Measurements from ENCODE around the gene NR1I3. TPM values are rescaled to one million over a fixed set of nuclear protein-coding genes. Genes with fewer than 3 reads are reported as not detected.

The NR1I3 gene
- polyA plus RNA-seq, 1 of the 3 experiments (the other 2 are of a cell fraction) = not detected

- TF ChIP-seq REST (IDR thresholded peaks at IDR 0.05; ENCODE audit: low read depth, low read length) (no peak), MXI1 (IDR thresholded peaks at IDR 0.05; ENCODE audit: low read depth, low read length) (no peak), RAD21 (IDR thresholded peaks at IDR 0.05; ENCODE audit: low read length) (no peak)
Observed at GRCh38 chr1:161259765-161260164, 21.8 kb upstream of the NR1I3 start (continued).

- Histone ChIP-seq H3K36me3 (replicated peaks in 1 of 2; ENCODE audit: control insufficient read depth in 1 of 2, insufficient read depth in 2 of 2, low read length in 1 of 2) (no peaks in the 10 kb centered on the region), H3K27me3 (ENCODE audit: insufficient read depth) (peaks cover 32% of the 10 kb centered on the region), H4K20me1 (ENCODE audit: insufficient read depth) (no peaks in the 10 kb centered on the region), H3K9ac (no peak overlapping the region), H3F3A (replicated peaks; ENCODE audit: insufficient read depth) (no peaks in the 10 kb centered on the region), H3K79me2 (ENCODE audit: insufficient read depth) (no peaks in the 10 kb centered on the region), H3K4me1 (ENCODE audit: control insufficient read depth in 1 of 2, insufficient read depth in 2 of 2, low read depth in 1 of 2, low read length in 1 of 2) (peaks cover 0 to 8% of the 10 kb centered on the region in 2 experiments; a peak in 1 of 4 replicates), H3K9me3 (peaks cover 8% of the 10 kb centered on the region; the same call in 1 of the 2 replicates), H3K27ac (ENCODE audit: low read depth in 2 of 2, low read length in 1 of 2) (no peak overlapping the region), H3K9me2 (no peaks in the 10 kb centered on the region), H3K4me2 (no peak overlapping the region; the same call in 1 of the 2 replicates), H3K4me3 (ENCODE audit: low read depth in 2 of 2, low read length in 1 of 2) (peak overlapping the region in 1 of 2 experiments; percentile 50; a peak in 1 of 4 replicates), H2AFZ (ENCODE audit: low read depth) (no peak overlapping the region)
- no peak for DNase-seq
- POLR2A ChIA-PET = no interaction called here
- CTCF ChIA-PET = interaction anchor here (0.8 to 1.5 kb wide), 5 partner anchors 10 to 82 kb away, joined by 4 to 5 read pairs (median 4); no protein-coding TSS in a partner anchor
- WGBS (ENCODE audit: low lambda C conversion rate) = 48% methylated on average over 6 of the region's 6 CpGs
- no peak for TF ChIP-seq GABPA (IDR thresholded peaks at IDR 0.05; ENCODE audit: low read depth)
- no peak for TF ChIP-seq ZBTB33 (IDR thresholded peaks at IDR 0.05; ENCODE audit: borderline replicate concordance, low read depth)
- no peak for TF ChIP-seq GATA2 (CRISPR knock-in tag; IDR thresholded peaks at IDR 0.05)
- no peak for TF ChIP-seq SMC3 (IDR thresholded peaks at IDR 0.05; ENCODE audit: low read depth, low read length)
Observed at GRCh38 chr1:161259345-161259702, 21.3 kb upstream of the NR1I3 start.
